IPS-18a (cell line): ENCODE results near the gene TSACC.

Experiments used
- H3K27ac ChIP-seq: one replicate; pipeline ENCODE4 v1.5.1; 2013; ENCODE audit warnings: low read length
- H3K27me3 ChIP-seq: one replicate; pipeline ENCODE4 v1.6.1; 2013; ENCODE audit warnings: mild to moderate bottlenecking, low read length; ENCODE audit not compliant: control insufficient read depth, insufficient read depth
- H3K36me3 ChIP-seq: one replicate; pipeline ENCODE4 v1.6.1; 2013; ENCODE audit warnings: low read depth, low read length; ENCODE audit not compliant: control insufficient read depth
- H3K4me1 ChIP-seq: one replicate; pipeline ENCODE4 v1.6.1; 2013; ENCODE audit warnings: low read depth, low read length; ENCODE audit not compliant: control insufficient read depth
- H3K4me3 ChIP-seq: one replicate; pipeline ENCODE4 v1.5.1; 2013; ENCODE audit warnings: low read length
- H3K9ac ChIP-seq: one replicate; pipeline ENCODE4 v1.6.1; 2013; ENCODE audit warnings: mild to moderate bottlenecking, low read length, moderate library complexity
- H3K9me3 ChIP-seq: one replicate; pipeline ENCODE4 v1.6.1; 2013; ENCODE audit warnings: low read depth, low read length; ENCODE audit not compliant: control insufficient read depth

The TSACC gene

GRCh38 chr1:156379420-156380165 lies 41.3 kb downstream of the TSACC start:
- H3K27ac ChIP-seq, result no peak overlapping the region
- H3K9me3 ChIP-seq, result no peaks in the 10 kb centered on the region
- H3K36me3 ChIP-seq, result no peaks in the 10 kb centered on the region
- no peaks in the 10 kb centered on the region for H3K4me1 ChIP-seq
- H3K9ac ChIP-seq, result no peak overlapping the region
- H3K27me3 ChIP-seq, result peaks cover 10% of the 10 kb centered on the region
- H3K4me3 ChIP-seq, result no peak overlapping the region

DNA sequence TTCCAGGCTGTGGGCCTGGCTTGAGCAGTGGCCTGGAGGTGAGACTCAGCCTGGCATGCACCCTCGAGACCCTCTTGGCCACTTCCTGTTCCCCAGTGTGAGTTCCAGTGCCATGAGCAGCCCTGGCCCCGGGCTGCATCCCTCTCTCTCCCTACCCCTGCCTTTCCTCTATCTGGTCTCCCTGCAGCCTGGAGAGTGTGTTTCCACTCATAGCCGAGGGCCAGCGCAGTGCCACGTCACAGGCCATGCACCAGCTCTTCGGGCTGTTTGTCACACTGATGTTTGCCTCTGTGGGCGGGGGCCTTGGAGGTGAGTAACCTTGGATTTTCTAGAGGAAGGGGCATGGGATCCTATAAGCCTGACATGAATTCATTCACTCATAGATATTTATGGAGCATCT lies 44.2 kb downstream of the TSACC start:
- H3K4me1 ChIP-seq, result no peaks in the 10 kb centered on the region
- H3K4me3 ChIP-seq, result no peak overlapping the region
- no peak overlapping the region for H3K9ac ChIP-seq
- peaks cover 29% of the 10 kb centered on the region for H3K27me3 ChIP-seq
- H3K9me3 ChIP-seq, result no peaks in the 10 kb centered on the region
- no peak overlapping the region for H3K27ac ChIP-seq
- no peaks in the 10 kb centered on the region for H3K36me3 ChIP-seq

DNA sequence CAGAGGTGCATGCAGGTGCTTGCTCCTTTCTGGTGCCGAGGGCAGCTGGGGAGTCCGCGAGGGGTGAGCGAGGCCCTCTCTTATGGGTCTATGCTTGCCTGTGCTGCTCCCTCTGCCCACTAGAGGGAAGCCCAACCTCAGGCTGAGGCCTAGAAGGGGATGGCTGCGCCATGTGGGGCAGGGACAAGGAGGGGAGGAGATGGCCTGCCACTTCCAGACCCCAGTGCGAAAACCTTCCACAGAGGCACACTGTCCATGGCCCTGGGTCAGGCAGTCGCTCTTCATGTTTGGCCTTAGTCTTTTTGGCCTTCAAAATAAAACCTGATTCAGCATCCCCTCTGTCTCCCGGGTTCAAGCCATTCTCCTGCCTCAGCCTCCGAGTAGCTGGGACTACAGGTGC lies 44.7 kb downstream of the TSACC start:
- Histone ChIP-seq H3K4me3 (no peak overlapping the region), H3K4me1 (no peaks in the 10 kb centered on the region), H3K9me3 (no peaks in the 10 kb centered on the region), H3K27ac (no peak overlapping the region), H3K36me3 (no peaks in the 10 kb centered on the region), H3K9ac (no peak overlapping the region), H3K27me3 (peaks cover 34% of the 10 kb centered on the region)

DNA sequence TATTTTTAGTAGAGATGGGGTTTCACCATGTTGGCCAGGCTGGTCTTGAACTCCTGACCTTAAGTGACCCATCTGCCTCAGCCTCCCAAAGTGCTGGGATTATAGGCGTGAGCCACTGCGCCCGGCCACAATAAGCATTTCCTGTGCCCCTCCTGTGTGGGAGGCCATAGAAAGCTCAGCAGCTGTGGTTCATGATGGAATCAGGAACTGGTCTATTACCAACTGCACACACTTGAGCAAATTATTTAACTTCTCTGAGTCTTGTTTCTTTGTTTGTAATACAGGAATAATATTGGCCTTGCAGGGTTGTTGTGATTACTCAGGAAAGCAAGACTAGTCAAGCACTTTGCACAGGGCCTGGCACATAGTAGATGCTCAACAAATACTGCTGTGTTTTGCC lies 45.7 kb downstream of the TSACC start:
- no peak overlapping the region for H3K27ac ChIP-seq
- H3K4me3 ChIP-seq, result no peak overlapping the region
- peaks cover 42% of the 10 kb centered on the region for H3K27me3 ChIP-seq
- no peaks in the 10 kb centered on the region for H3K36me3 ChIP-seq
- H3K9me3 ChIP-seq, result no peaks in the 10 kb centered on the region
- H3K9ac ChIP-seq, result no peak overlapping the region
- H3K4me1 ChIP-seq, result peaks cover 4% of the 10 kb centered on the region

GRCh38 chr1:156384658-156385057 lies 46.3 kb downstream of the TSACC start:
- Histone ChIP-seq H3K9ac (no peak overlapping the region), H3K4me1 (peaks cover 7% of the 10 kb centered on the region), H3K36me3 (no peaks in the 10 kb centered on the region), H3K9me3 (no peaks in the 10 kb centered on the region), H3K27me3 (peaks cover 49% of the 10 kb centered on the region), H3K4me3 (no peak overlapping the region), H3K27ac (no peak overlapping the region)

GRCh38 chr1:156385534-156386031 lies 47.3 kb downstream of the TSACC start:
- Histone ChIP-seq H3K4me1 (peaks cover 7% of the 10 kb centered on the region), H3K9me3 (no peaks in the 10 kb centered on the region), H3K9ac (no peak overlapping the region), H3K36me3 (no peaks in the 10 kb centered on the region), H3K4me3 (no peak overlapping the region), H3K27ac (no peak overlapping the region), H3K27me3 (peaks cover 58% of the 10 kb centered on the region)

DNA sequence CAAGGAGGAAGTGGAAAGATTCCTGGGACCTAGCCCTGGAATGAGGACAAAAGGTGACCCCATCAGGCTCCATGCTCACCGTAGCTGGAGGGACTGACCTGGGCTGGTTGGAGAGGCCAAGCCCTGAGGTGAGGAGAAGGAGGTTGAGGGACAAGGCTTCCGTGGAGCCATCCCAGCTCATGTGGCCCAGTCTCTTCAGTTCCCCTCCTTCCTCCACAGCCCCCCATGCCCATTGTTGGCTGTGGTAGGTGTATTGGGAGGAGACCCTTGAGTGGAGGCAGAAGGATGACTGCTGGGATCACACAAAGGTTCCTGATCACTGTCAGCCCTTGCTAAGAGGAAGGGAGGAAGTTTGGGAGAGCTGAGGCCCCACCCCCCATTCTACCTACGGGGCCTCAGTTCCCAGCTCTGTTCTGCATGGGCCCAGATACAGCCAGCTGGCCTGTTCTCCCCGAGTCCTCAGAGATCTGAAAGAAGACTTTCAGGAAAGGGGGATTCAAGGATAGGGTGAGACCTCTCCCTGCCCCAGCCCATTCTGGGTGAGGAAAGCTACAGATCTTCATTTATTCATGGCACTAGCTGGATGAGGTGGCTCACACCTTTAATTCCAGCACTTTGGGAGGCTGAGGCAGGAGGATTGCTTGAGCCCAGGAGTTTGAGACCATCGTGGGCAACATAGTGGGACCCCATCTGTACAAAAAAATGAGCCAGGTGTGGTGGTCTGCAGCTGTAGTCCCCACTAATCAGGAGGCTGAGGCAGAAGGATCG lies 48.0 kb downstream of the TSACC start:
- H3K9ac ChIP-seq, result no peak overlapping the region
- H3K27me3 ChIP-seq, result peaks cover 65% of the 10 kb centered on the region

GRCh38 chr1:156386949-156387869 lies 48.9 kb downstream of the TSACC start:
- H3K9me3 ChIP-seq, result no peaks in the 10 kb centered on the region
- no peak overlapping the region for H3K27ac ChIP-seq
- peaks cover 70% of the 10 kb centered on the region for H3K27me3 ChIP-seq
- H3K9ac ChIP-seq, result no peak overlapping the region
- no peaks in the 10 kb centered on the region for H3K36me3 ChIP-seq
- H3K4me1 ChIP-seq, result peaks cover 19% of the 10 kb centered on the region
- peak overlapping the region; percentile 49 for H3K4me3 ChIP-seq

More for the DNA sequence above, 48.0 kb downstream of the TSACC start:
- Histone ChIP-seq H3K36me3 (no peaks in the 10 kb centered on the region), H3K27ac (no peak overlapping the region), H3K4me1 (peaks cover 10% of the 10 kb centered on the region), H3K9me3 (no peaks in the 10 kb centered on the region), H3K4me3 (no peak overlapping the region)

- Histone ChIP-seq H3K9ac (peak overlapping the region; percentile 16), H3K27ac (no peak overlapping the region), H3K4me1 (peaks cover 25% of the 10 kb centered on the region), H3K9me3 (no peaks in the 10 kb centered on the region), H3K27me3 (peaks cover 66% of the 10 kb centered on the region), H3K4me3 (peak overlapping the region; percentile 49), H3K36me3 (no peaks in the 10 kb centered on the region)
These were observed 49.5 kb downstream of the TSACC start for GRCh38 chr1:156387870-156388173.

DNA sequence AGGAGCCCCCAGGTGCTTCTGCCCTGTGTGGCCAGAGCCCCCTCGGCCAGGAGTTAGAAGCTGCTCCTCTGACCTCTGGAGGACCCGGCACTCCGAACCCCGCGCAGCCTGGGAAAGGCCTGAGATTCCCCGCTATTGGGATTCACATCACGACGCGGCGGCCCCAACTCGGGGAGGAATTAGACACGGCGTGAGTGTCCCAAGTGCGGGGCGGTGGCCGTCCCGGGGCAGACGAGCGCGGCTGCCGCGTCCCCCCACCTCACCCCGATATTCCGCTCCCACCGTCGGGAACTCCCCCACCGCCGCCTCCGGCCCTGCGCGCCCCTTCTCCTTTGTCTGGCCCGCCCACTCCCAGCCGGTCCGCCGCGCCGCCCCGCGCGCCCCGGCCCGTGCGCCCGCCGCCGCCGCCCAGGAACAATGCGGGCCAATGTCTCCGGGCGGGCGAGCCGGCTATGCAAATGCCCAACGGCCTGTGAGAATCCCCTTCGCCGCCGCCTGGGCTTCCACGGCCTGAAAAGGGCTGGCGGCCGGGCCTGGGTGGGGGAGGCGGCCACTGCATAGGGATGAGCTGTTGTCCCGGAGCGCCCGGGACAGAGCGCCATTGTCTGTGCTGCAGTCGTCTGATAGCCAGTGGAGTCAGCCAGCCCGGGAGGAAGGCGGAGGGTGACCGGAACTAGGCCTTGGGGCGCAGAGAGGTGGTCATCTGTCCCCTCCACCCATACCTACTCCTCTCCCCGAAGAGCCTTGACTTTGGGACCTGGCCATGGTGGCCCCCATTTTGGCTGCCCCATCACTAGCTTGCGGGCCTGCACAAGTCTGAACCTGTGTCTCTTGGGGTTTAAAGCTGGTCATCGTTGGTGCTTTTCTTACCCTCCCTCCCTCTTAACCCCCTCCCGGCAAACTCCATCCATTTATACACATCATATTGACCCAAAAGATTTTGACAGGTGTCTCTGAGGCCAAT lies 50.1 kb downstream of the TSACC start:
- no peaks in the 10 kb centered on the region for H3K9me3 ChIP-seq
- peaks cover 66% of the 10 kb centered on the region for H3K27me3 ChIP-seq
- peaks cover 29% of the 10 kb centered on the region for H3K4me1 ChIP-seq
- H3K9ac ChIP-seq, result peak overlapping the region; percentile 16
- no peak overlapping the region for H3K27ac ChIP-seq
- no peaks in the 10 kb centered on the region for H3K36me3 ChIP-seq
- peak overlapping the region; percentile 49 for H3K4me3 ChIP-seq
